Retinal pigment epithelial cell (primary cell): ENCODE data around the gene PCBD1.

Experiments
- DNase-seq: peaks from one replicate; pipeline ENCODE4 v3.0.0-alpha.2; 2010; ENCODE audit warnings: low read depth
- H3K4me3 ChIP-seq: 2 replicates; pipeline ENCODE4 v1.5.1; 2011; ENCODE audit warnings: mild to moderate bottlenecking, low read length, control low read depth, moderate library complexity
- CTCF ChIP-seq: conservative IDR thresholded peaks from 2 replicates; pipeline ENCODE4 v1.5.1; 2011; ENCODE audit warnings: low read depth, low read length, control low read depth, inconsistent platforms

The PCBD1 gene

GRCh38 chr10:70890917-70891431, 2.6 kb upstream of the PCBD1 start:
- TF ChIP-seq CTCF, result no peak
- no peak for DNase-seq
- H3K4me3 ChIP-seq, result no peak overlapping the region

GRCh38 chr10:70889291-70889690, 926 bp upstream of the PCBD1 start:
- no peak for TF ChIP-seq CTCF
- no peak for DNase-seq
- no peak overlapping the region for H3K4me3 ChIP-seq

GRCh38 chr10:70886921-70887665, 1.3 kb downstream of the PCBD1 start:
- H3K4me3 ChIP-seq, result peak overlapping the region; percentile 77
- no peak for TF ChIP-seq CTCF
- no peak for DNase-seq

- TF ChIP-seq CTCF, result no peak
- H3K4me3 ChIP-seq, result no peak overlapping the region
- DNase-seq, result no peak
Measured at GRCh38 chr10:70885931-70886903, 2.1 kb downstream of the PCBD1 start.

GRCh38 chr10:70885481-70885880, 2.9 kb downstream of the PCBD1 start:
- no peak for DNase-seq
- TF ChIP-seq CTCF, result no peak
- no peak overlapping the region for H3K4me3 ChIP-seq

GRCh38 chr10:70884741-70885140, 3.6 kb downstream of the PCBD1 start:
- DNase-seq, result no peak
- no peak for TF ChIP-seq CTCF
- no peak overlapping the region for H3K4me3 ChIP-seq
